Endothelial cell of umbilical vein (primary cell): Measurements from ENCODE around the gene SUCNR1.

ENCODE experiments used
- GATA2 ChIP-seq: IDR thresholded peaks from 2 replicates; pipeline ENCODE4 v1.7.0; 2011; ENCODE audit warnings: low read depth, mild to moderate bottlenecking, moderate library complexity, mixed read lengths, low read length; ENCODE audit not compliant: insufficient read length, insufficient read depth
- POLR2A ChIP-seq: IDR thresholded peaks from 2 replicates; pipeline ENCODE4 v1.6.1; 2012; ENCODE audit warnings: low read depth, mild to moderate bottlenecking, control low read depth, low read length
- TF ChIP-seq, protein P1 (sequence below), 2 donors: IDR thresholded peaks; 1 replicate in 1 of 2; 2 replicates in 1 of 2; pipeline ENCODE4 v1.5.1; 2011; ENCODE audit warnings: low read length in 2 of 2, mild to moderate bottlenecking in 2 of 2, moderate library complexity in 2 of 2, control low read depth in 1 of 2, inconsistent platforms in 1 of 2, low read depth in 1 of 2; ENCODE audit not compliant: insufficient read depth in 1 of 2; ENCODE audit errors: extremely low read depth in 1 of 2
- TF ChIP-seq, protein P2 (sequence below): IDR thresholded peaks from 2 replicates; pipeline ENCODE4 v1.6.1; 2011; ENCODE audit not compliant: insufficient read depth, insufficient read length

DNA sequence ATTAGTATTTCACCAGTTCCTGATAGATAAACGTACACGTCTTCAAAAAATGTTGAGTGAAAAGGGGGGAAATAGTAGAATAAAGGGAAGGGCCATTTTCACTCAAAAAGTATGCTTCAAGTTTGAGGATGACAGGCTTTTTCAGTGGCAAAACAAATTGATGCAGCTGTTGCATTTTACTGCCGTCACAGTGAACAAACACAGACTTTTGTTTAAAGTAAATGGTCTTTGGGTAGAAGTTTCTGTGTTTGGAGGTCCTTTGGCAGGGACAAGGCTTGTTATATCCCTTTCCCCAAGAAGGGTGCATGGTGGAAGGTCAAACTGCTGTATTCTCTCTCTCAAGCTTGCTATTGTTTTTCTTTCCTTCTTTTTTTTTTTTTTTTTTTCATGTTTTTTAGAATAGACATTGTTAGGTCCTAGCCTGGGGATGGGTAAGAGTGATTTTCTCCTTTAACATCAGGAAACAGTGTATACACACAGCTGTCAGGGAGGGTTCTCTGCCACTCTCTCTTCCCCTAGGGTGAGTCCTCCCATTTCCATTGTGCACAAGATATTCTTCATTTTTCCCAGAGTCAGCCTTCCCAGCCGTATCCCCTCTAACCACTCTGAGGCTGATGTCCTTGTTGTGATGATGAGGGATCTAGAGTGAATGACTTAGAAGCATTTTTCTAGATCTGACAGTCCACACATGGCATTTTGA lies 6.6 kb upstream of the SUCNR1 start:
- TF ChIP-seq POLR2A = no peak
- TF ChIP-seq, protein P1, sequence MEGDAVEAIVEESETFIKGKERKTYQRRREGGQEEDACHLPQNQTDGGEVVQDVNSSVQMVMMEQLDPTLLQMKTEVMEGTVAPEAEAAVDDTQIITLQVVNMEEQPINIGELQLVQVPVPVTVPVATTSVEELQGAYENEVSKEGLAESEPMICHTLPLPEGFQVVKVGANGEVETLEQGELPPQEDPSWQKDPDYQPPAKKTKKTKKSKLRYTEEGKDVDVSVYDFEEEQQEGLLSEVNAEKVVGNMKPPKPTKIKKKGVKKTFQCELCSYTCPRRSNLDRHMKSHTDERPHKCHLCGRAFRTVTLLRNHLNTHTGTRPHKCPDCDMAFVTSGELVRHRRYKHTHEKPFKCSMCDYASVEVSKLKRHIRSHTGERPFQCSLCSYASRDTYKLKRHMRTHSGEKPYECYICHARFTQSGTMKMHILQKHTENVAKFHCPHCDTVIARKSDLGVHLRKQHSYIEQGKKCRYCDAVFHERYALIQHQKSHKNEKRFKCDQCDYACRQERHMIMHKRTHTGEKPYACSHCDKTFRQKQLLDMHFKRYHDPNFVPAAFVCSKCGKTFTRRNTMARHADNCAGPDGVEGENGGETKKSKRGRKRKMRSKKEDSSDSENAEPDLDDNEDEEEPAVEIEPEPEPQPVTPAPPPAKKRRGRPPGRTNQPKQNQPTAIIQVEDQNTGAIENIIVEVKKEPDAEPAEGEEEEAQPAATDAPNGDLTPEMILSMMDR (IDR thresholded peaks at IDR 0.05; ENCODE audit: extremely low read depth in 1 of 2, insufficient read depth in 1 of 2, low read depth in 1 of 2, low read length in 2 of 2) = no peak
- TF ChIP-seq GATA2 = no peak
- TF ChIP-seq, protein P2, sequence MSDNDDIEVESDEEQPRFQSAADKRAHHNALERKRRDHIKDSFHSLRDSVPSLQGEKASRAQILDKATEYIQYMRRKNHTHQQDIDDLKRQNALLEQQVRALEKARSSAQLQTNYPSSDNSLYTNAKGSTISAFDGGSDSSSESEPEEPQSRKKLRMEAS = no peak
